ENCODE data around the gene PLSCR4. TPM values are rescaled to one million over a fixed set of nuclear protein-coding genes. Genes with fewer than 3 reads are reported as not detected.

The PLSCR4 gene
- total RNA-seq, 1 donor from 2014 or later = 3.6 TPM

DNA sequence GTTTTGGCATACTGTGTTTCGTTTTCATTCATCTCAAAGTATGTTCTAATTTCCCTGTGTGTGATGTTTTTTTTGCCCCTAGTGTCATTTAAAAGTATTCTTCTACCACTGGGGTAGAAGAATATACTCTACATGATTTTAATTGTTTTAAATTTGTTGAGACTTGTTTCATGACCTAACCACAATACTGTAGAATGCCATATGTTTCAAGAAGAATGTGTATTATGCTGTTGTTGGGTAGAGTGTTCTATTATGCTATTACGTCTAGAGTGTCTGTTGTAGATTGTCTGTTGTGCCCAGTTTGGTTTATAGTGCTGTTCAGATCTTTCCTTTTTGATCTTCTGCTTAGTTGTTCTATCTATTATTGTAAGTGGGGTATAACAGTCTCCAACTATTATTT lies 36.4 kb downstream of the PLSCR4 start:
- no peaks in the 10 kb centered on the region for H3K27me3 ChIP-seq (ENCODE audit: control insufficient read depth, insufficient read depth, low read length)
- H3K4me3 ChIP-seq (ENCODE audit: low read depth, low read length) = no peak overlapping the region
- DNase-seq (ENCODE audit: low read depth) = no peak
- TF ChIP-seq, protein P1, sequence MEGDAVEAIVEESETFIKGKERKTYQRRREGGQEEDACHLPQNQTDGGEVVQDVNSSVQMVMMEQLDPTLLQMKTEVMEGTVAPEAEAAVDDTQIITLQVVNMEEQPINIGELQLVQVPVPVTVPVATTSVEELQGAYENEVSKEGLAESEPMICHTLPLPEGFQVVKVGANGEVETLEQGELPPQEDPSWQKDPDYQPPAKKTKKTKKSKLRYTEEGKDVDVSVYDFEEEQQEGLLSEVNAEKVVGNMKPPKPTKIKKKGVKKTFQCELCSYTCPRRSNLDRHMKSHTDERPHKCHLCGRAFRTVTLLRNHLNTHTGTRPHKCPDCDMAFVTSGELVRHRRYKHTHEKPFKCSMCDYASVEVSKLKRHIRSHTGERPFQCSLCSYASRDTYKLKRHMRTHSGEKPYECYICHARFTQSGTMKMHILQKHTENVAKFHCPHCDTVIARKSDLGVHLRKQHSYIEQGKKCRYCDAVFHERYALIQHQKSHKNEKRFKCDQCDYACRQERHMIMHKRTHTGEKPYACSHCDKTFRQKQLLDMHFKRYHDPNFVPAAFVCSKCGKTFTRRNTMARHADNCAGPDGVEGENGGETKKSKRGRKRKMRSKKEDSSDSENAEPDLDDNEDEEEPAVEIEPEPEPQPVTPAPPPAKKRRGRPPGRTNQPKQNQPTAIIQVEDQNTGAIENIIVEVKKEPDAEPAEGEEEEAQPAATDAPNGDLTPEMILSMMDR (IDR thresholded peaks at IDR 0.05; ENCODE audit: insufficient read depth, low read length, poor library complexity, severe bottlenecking) = no peak
- H3K36me3 ChIP-seq (ENCODE audit: control insufficient read depth, insufficient read depth, low read length) = no peaks in the 10 kb centered on the region

DNA sequence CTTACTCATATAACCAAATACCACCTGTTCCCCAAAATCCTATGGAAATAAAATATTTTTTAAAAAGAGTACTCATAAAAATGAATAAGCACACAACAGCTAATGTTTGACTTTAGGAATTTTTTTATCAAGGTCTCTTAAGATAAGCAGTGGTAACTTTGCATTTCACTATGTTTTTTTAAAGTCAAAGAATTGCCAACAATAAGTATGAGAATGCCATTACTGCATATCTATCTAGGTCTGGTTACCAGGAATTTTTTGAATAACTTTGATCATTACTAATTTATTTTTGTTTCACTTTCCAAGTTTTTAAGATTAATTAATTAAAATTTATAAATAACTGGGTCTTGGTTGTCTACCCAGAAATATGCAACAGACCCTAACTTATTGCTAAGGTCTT lies 41.5 kb downstream of the PLSCR4 start:
- no peak overlapping the region for H3K4me3 ChIP-seq (ENCODE audit: low read depth, low read length)
- DNase-seq (ENCODE audit: low read depth) = no peak

DNA sequence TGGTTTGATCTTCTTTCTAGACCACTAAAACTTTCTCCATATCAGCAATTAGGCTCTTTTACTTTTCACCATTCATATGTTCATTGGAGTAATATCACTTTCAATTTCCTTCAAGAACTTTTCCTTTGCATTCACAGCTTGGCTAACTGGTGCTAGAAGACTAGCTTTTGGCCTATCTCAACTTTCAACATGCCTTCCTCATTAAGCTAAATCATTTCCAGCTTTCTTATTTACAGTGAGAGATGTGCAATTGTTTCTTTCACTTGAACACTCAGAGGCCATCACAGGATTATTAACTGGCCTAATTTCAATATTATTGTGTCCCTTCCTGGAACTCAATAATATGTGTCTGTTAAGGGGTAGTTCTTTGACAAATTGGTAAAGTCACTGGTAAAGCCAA lies 47.1 kb downstream of the PLSCR4 start:
- TF ChIP-seq, protein P1 (IDR thresholded peaks at IDR 0.05; ENCODE audit: insufficient read depth, low read length, poor library complexity, severe bottlenecking) = no peak
- H3K36me3 ChIP-seq (ENCODE audit: control insufficient read depth, insufficient read depth, low read length) = no peaks in the 10 kb centered on the region
- no peak for DNase-seq (ENCODE audit: low read depth)
- H3K27me3 ChIP-seq (ENCODE audit: control insufficient read depth, insufficient read depth, low read length) = no peaks in the 10 kb centered on the region
- H3K4me3 ChIP-seq (ENCODE audit: low read depth, low read length) = no peak overlapping the region

More for the DNA sequence above, 41.5 kb downstream of the PLSCR4 start:
- Histone ChIP-seq H3K36me3 (ENCODE audit: control insufficient read depth, insufficient read depth, low read length) (no peaks in the 10 kb centered on the region), H3K27me3 (ENCODE audit: control insufficient read depth, insufficient read depth, low read length) (no peaks in the 10 kb centered on the region)
- TF ChIP-seq, protein P1 (IDR thresholded peaks at IDR 0.05; ENCODE audit: insufficient read depth, low read length, poor library complexity, severe bottlenecking) = no peak

DNA sequence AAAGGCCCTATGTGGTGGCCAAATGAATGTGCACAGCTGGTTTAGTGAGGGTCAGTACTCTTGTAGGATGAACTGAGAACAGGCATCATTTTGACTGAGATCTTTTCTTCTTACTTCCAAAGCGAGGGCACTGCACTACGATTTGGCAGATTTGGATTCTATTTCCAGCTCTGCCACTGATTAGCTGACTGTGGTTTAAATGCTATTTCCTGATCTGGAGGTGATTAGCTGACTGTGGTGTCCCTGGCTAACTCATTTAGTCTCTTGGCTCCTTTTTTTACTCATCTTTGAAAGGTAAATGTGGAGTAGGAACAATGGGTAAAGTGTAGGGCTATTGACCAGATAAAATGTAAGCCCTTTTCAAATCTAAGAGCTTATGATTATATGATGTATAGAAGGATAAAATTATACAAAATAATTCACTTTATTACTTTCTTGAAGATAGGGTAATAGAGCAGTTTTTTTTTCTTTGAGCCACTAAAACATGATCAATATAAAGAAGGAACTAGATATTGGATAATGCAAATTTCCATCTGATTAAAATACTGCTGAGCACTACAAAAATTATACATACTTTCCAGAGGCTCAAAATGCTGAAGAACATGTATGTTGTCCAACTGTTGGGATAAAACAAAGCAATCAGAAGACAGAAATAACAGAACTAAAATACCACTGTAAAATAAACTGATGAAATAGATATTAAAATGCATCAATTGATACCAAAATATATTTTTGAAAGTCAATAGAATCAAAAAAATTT lies 50.3 kb downstream of the PLSCR4 start:
- no peak for DNase-seq (ENCODE audit: low read depth)
- TF ChIP-seq, protein P1 (IDR thresholded peaks at IDR 0.05; ENCODE audit: insufficient read depth, low read length, poor library complexity, severe bottlenecking) = no peak

DNA sequence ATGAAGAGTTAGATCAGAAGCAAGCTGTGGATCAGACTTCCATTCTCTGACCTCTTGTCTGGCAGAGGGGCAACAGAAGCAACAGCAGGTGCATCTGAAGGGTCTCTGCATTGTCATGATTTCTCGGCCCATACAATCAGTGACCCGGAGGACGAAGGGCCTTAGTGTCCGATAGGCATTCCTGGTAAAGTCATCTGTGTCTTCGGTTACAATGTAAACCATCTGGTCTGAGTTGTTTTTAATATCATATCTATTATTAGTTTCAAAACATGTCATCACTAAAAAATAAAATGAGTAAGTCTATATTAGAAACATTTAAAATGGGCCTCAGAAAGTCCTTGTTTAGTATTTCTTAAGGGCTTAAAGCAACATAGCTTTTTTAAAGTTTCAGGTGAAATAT lies 51.1 kb downstream of the PLSCR4 start:
- Histone ChIP-seq H3K36me3 (ENCODE audit: control insufficient read depth, insufficient read depth, low read length) (no peaks in the 10 kb centered on the region), H3K27me3 (ENCODE audit: control insufficient read depth, insufficient read depth, low read length) (no peaks in the 10 kb centered on the region), H3K4me3 (ENCODE audit: low read depth, low read length) (no peak overlapping the region)
- TF ChIP-seq, protein P1 (IDR thresholded peaks at IDR 0.05; ENCODE audit: insufficient read depth, low read length, poor library complexity, severe bottlenecking) = no peak
- no peak for DNase-seq (ENCODE audit: low read depth)

More for the DNA sequence above, 50.3 kb downstream of the PLSCR4 start:
- Histone ChIP-seq H3K4me3 (ENCODE audit: low read depth, low read length) (no peak overlapping the region), H3K27me3 (ENCODE audit: control insufficient read depth, insufficient read depth, low read length) (no peaks in the 10 kb centered on the region), H3K36me3 (ENCODE audit: control insufficient read depth, insufficient read depth, low read length) (no peaks in the 10 kb centered on the region)

DNA sequence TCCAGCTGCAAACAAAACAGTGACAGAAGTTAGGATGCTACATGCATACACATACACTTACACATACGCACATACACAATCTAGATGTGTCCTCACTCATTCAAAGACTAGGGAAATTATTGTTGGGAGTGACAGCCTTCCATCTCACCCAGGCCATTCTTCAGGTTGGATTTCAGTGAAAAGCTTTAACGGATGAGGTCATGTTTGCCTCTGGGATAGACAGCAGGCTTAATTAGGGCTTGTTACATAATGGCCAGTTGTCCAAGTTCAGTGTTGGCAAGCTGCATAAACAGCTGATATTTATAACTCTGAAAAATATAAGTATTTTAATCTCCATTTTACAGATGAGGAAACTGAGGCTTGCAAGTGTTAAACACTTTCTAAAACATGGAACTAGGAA lies 54.1 kb downstream of the PLSCR4 start:
- TF ChIP-seq, protein P1 (IDR thresholded peaks at IDR 0.05; ENCODE audit: insufficient read depth, low read length, poor library complexity, severe bottlenecking) = no peak
- H3K36me3 ChIP-seq (ENCODE audit: control insufficient read depth, insufficient read depth, low read length) = no peaks in the 10 kb centered on the region
- H3K27me3 ChIP-seq (ENCODE audit: control insufficient read depth, insufficient read depth, low read length) = no peaks in the 10 kb centered on the region
- no peak overlapping the region for H3K4me3 ChIP-seq (ENCODE audit: low read depth, low read length)
- DNase-seq (ENCODE audit: low read depth) = no peak
